WTC11 (cell line): ENCODE measurements around the gene SHLD1. TPM values are rescaled to one million over a fixed set of nuclear protein-coding genes. Genes with fewer than 3 reads are reported as not detected.

ENCODE experiments used
- ATAC-seq: fragments of 200-7000 bp; cut with Tn5 transposase; 2 replicates; pipeline ENCODE4 v1.10.0; 2021; ENCODE audit warnings: mild to moderate bottlenecking, moderate library complexity
- CTCF ChIA-PET: fragments of 300-600 bp; sonication (Branson Sonifier 250); formaldehyde crosslinking; loops from one replicate; lab custom pipeline; 2021; ENCODE audit warnings: antibody characterized with exemption; lab: Charles Lee
- POLR2A ChIA-PET: fragments of 350-600 bp; sonication (Branson Sonifier 250); formaldehyde crosslinking; loops from one replicate; lab custom pipeline; 2021; ENCODE audit warnings: antibody characterized with exemption; lab: Charles Lee
- DNase-seq: peaks from one replicate; pipeline ENCODE4 v3.0.0; 2021; ENCODE audit warnings: low spot score
- H3K27ac Mint-ChIP-seq: 2 replicates; pipeline ENCODE4 v1.8.0; 2021; ENCODE audit warnings: mixed read lengths
- H3K27me3 Mint-ChIP-seq: 2 replicates; pipeline ENCODE4 v1.8.0; 2021; ENCODE audit warnings: low read depth, mild to moderate bottlenecking, moderate library complexity, mixed read lengths
- H3K36me3 Mint-ChIP-seq: 2 replicates; pipeline ENCODE4 v1.8.0; 2021; ENCODE audit warnings: mixed read lengths
- H3K4me1 Mint-ChIP-seq: 2 replicates; pipeline ENCODE4 v1.8.0; 2022; ENCODE audit warnings: mixed read lengths
- H3K4me3 Mint-ChIP-seq: 2 replicates; pipeline ENCODE4 v1.8.0; 2021; ENCODE audit warnings: mild to moderate bottlenecking, moderate library complexity, mixed read lengths
- H3K9me3 Mint-ChIP-seq: 2 replicates; pipeline ENCODE4 v1.8.0; 2021; ENCODE audit warnings: mixed read lengths
- CREM ChIP-seq: sonication (generic); formaldehyde crosslinking; IDR thresholded peaks from 2 replicates; pipeline ENCODE4 v1.8.1; 2022; ENCODE audit warnings: mild to moderate bottlenecking, missing genetic modification reagents, moderate library complexity
- ETV6 ChIP-seq: sonication (generic); formaldehyde crosslinking; IDR thresholded peaks from 2 replicates; pipeline ENCODE4 v1.8.1; 2022; ENCODE audit warnings: mild to moderate bottlenecking, missing genetic modification reagents
- FOXK1 ChIP-seq: sonication (generic); formaldehyde crosslinking; IDR thresholded peaks from 2 replicates; pipeline ENCODE4 v1.8.0; 2022; ENCODE audit warnings: mild to moderate bottlenecking, moderate library complexity, missing genetic modification reagents
- HMGA2 ChIP-seq: fragments of 250-450 bp; sonication (Bioruptor Pico); IDR thresholded peaks from 2 replicates; pipeline ENCODE4 v1.4.0; 2021; ENCODE audit warnings: mild to moderate bottlenecking, moderate library complexity
- JUN ChIP-seq: sonication (generic); formaldehyde crosslinking; IDR thresholded peaks from 2 replicates; pipeline ENCODE4 v1.8.0; 2023; ENCODE audit warnings: mild to moderate bottlenecking, missing genetic modification reagents
- KAT7 ChIP-seq: sonication (generic); formaldehyde crosslinking; IDR thresholded peaks from 2 replicates; pipeline ENCODE4 v1.8.1; 2023; ENCODE audit warnings: missing genetic modification reagents, mild to moderate bottlenecking, borderline replicate concordance
- NFE2L1 ChIP-seq: sonication (generic); formaldehyde crosslinking; IDR thresholded peaks from 2 replicates; pipeline ENCODE4 v1.8.1; 2023; ENCODE audit warnings: missing genetic modification reagents
- NFYB ChIP-seq: sonication (generic); formaldehyde crosslinking; conservative IDR thresholded peaks from 2 replicates; pipeline ENCODE4 v1.8.0; 2022; ENCODE audit warnings: low read depth, missing genetic modification reagents
- OVOL2 ChIP-seq: fragments of 250-450 bp; sonication (Bioruptor Pico); IDR thresholded peaks from 2 replicates; pipeline ENCODE4 v1.9.0; 2021; ENCODE audit warnings: mild to moderate bottlenecking, borderline replicate concordance
- SMAD3 ChIP-seq: sonication (generic); formaldehyde crosslinking; IDR thresholded peaks from 2 replicates; pipeline ENCODE4 v1.8.0; 2022; ENCODE audit warnings: missing genetic modification reagents, mild to moderate bottlenecking, borderline replicate concordance
- TCF7 ChIP-seq: sonication (generic); formaldehyde crosslinking; IDR thresholded peaks from 2 replicates; pipeline ENCODE4 v1.8.0; 2022; ENCODE audit warnings: mild to moderate bottlenecking, low read depth, missing genetic modification reagents, moderate library complexity
- TEAD4 ChIP-seq: sonication (generic); formaldehyde crosslinking; IDR thresholded peaks from 2 replicates; pipeline ENCODE4 v1.8.0; 2022; ENCODE audit warnings: mild to moderate bottlenecking, missing genetic modification reagents
- TP53 ChIP-seq: sonication (generic); formaldehyde crosslinking; IDR thresholded peaks from 2 replicates; pipeline ENCODE4 v1.8.1; 2023; ENCODE audit warnings: mild to moderate bottlenecking, missing genetic modification reagents
- ZNF671 ChIP-seq: fragments of 250-450 bp; sonication (Bioruptor Pico); IDR thresholded peaks from 2 replicates; pipeline ENCODE4 v1.8.0; 2021; ENCODE audit warnings: mild to moderate bottlenecking
- total RNA-seq: library from RNA; stranded (reverse); gene quantifications from 3 replicates; pipeline ENCODE4 v1.2.3, GENCODE V29; 2021
- TF ChIP-seq, protein P1 (sequence below): sonication (generic); formaldehyde crosslinking; IDR thresholded peaks from 2 replicates; pipeline ENCODE4 v1.8.1; 2022; ENCODE audit warnings: missing genetic modification reagents, borderline replicate concordance
- TF ChIP-seq, protein P2 (sequence below): fragments of 250-450 bp; sonication (Bioruptor Pico); IDR thresholded peaks from 2 replicates; pipeline ENCODE4 v1.9.0; 2021; ENCODE audit warnings: moderate library complexity, mild to moderate bottlenecking, inconsistent platforms, borderline replicate concordance
- TF ChIP-seq, protein P3 (sequence below): sonication (generic); formaldehyde crosslinking; IDR thresholded peaks from 2 replicates; pipeline ENCODE4 v1.8.1; 2022; ENCODE audit warnings: low read depth, mild to moderate bottlenecking, moderate library complexity, missing genetic modification reagents, borderline replicate concordance
- TF ChIP-seq, protein P4 (sequence below): sonication (generic); formaldehyde crosslinking; IDR thresholded peaks from 2 replicates; pipeline ENCODE4 v1.8.1; 2023; ENCODE audit warnings: mild to moderate bottlenecking, moderate library complexity, missing genetic modification reagents
- TF ChIP-seq, protein P5 (sequence below): sonication (generic); formaldehyde crosslinking; IDR thresholded peaks from 2 replicates; pipeline ENCODE4 v1.8.0; 2023; ENCODE audit warnings: missing genetic modification reagents
- TF ChIP-seq, protein P6 (sequence below): fragments of 250-450 bp; sonication (Bioruptor Pico); conservative IDR thresholded peaks from 2 replicates; pipeline ENCODE4 v1.9.0; 2021; ENCODE audit warnings: mild to moderate bottlenecking
- TF ChIP-seq, protein P7 (sequence below): sonication (generic); formaldehyde crosslinking; IDR thresholded peaks from 2 replicates; pipeline ENCODE4 v1.8.1; 2023; ENCODE audit warnings: mild to moderate bottlenecking, missing genetic modification reagents, moderate library complexity

SHLD1 gene
- total RNA-seq, 1 experiment from 2014 or later = 4.1 TPM

DNA sequence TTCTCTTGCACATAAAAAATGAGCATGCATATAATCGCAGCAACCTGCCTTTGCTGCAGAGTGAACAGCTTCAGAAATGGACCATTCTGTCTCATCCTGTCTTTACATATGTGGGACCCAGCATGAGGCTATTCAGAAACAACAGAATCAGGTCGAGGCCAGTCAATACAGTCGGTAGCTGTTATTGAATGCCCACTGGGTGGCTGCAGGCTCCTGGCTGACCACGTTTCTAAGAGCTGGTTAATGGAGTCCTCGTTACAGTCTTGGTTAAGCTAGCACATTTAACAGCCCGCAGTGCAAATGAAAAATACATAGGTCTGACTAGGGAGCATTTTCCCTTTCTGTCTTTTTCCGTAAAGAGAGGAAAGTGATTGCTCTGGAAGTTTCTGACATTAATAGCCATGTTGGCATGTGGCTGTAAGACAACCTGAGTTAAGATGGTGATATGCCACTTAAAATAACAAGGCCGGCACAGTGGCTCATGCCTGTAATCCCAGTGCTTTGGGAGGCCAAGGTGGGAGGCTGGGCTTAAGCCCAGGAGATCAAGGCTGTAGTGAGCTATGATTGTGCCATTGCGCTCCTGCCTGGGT, 75.0 kb downstream of the SHLD1 start:
- CTCF ChIA-PET = interaction anchor here (0.6 to 2.3 kb wide), 10 partner anchors 9 to 297 kb away, joined by 3 to 5 read pairs (median 3); no protein-coding TSS in a partner anchor
- Mint-ChIP-seq H3K4me3 (no peak overlapping the region), H3K9me3 (no peaks in the 10 kb centered on the region), H3K27me3 (no peaks in the 10 kb centered on the region), H3K36me3 (no peaks in the 10 kb centered on the region), H3K27ac (no peak overlapping the region), H3K4me1 (peaks cover 41% of the 10 kb centered on the region)
- DNase-seq (no peak), ATAC-seq (peak; percentile 71)
- TF ChIP-seq TCF7 = no peak
- no peak for TF ChIP-seq HMGA2 (CRISPR knock-in tag)
- TF ChIP-seq JUN (CRISPR knock-in tag) = no peak
- TF ChIP-seq NFYB = no peak
- TF ChIP-seq, protein P1, sequence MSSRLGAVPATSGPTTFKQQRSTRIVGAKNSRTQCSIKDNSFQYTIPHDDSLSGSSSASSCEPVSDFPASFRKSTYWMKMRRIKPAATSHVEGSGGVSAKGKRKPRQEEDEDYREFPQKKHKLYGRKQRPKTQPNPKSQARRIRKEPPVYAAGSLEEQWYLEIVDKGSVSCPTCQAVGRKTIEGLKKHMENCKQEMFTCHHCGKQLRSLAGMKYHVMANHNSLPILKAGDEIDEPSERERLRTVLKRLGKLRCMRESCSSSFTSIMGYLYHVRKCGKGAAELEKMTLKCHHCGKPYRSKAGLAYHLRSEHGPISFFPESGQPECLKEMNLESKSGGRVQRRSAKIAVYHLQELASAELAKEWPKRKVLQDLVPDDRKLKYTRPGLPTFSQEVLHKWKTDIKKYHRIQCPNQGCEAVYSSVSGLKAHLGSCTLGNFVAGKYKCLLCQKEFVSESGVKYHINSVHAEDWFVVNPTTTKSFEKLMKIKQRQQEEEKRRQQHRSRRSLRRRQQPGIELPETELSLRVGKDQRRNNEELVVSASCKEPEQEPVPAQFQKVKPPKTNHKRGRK = no peak
- TF ChIP-seq OVOL2 (CRISPR knock-in tag) = no peak
- TF ChIP-seq, protein P2, sequence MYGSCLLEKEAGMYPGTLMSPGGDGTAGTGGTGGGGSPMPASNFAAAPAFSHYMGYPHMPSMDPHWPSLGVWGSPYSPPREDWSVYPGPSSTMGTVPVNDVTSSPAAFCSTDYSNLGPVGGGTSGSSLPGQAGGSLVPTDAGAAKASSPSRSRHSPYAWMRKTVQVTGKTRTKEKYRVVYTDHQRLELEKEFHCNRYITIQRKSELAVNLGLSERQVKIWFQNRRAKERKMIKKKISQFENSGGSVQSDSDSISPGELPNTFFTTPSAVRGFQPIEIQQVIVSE (CRISPR knock-in tag) = no peak
- no peak for TF ChIP-seq TEAD4 (CRISPR knock-in tag)
- TF ChIP-seq TP53 (CRISPR knock-in tag) = no peak
- TF ChIP-seq, protein P3, sequence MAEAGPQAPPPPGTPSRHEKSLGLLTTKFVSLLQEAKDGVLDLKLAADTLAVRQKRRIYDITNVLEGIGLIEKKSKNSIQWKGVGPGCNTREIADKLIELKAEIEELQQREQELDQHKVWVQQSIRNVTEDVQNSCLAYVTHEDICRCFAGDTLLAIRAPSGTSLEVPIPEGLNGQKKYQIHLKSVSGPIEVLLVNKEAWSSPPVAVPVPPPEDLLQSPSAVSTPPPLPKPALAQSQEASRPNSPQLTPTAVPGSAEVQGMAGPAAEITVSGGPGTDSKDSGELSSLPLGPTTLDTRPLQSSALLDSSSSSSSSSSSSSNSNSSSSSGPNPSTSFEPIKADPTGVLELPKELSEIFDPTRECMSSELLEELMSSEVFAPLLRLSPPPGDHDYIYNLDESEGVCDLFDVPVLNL = no peak
- TF ChIP-seq SMAD3 (CRISPR knock-in tag) = no peak
- POLR2A ChIA-PET = interaction anchor here (0.6 kb wide), 1 partner anchor 206 kb away, joined by 3 read pairs; no protein-coding TSS in a partner anchor

DNA sequence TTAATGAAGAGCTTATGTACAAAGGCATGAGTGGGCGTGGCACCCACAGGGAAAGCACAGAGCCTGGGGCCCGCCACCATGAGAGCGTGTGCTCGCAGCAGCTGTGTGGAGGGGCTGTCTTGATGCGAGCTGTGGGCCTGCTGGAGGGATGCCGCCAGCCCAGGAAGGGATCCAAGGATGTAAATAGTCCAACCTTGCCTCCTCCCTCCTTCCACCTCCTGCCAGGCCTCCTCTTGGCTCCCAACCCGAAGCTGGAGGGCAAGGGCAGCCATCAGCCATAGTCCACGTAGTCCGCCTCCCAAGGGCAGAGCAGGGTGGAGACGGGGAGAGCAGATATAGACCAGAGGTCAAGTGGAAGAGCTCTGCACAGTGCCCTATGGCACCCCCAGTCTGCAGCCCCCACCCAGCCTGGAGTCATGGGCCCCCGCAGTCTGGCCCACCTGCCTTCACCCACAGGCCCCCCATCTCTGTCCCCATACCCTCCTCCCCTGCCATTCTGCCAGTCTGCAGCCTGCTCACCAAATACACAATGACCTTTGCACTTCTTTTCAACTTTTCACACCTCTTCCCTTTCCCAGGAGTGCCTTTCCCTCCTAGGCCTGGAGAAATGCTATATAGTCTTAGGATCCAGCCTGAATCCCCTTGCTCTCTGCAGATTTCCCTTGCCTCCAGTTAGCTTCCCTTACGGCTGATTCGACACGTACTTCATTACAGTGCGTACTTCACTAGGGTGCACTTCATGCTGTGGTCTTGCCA, 77.1 kb downstream of the SHLD1 start:
- ATAC-seq (no peak), DNase-seq (no peak)
- ChIA-PET POLR2A (no interaction called here), CTCF (interaction anchor here (1.5 kb wide), 1 partner anchor 39 kb away, joined by 4 read pairs; no protein-coding TSS in a partner anchor)
- no peaks in the 10 kb centered on the region for H3K27me3 Mint-ChIP-seq
- H3K36me3 Mint-ChIP-seq = no peaks in the 10 kb centered on the region
- no peak for TF ChIP-seq NFE2L1
- TF ChIP-seq, protein P4, sequence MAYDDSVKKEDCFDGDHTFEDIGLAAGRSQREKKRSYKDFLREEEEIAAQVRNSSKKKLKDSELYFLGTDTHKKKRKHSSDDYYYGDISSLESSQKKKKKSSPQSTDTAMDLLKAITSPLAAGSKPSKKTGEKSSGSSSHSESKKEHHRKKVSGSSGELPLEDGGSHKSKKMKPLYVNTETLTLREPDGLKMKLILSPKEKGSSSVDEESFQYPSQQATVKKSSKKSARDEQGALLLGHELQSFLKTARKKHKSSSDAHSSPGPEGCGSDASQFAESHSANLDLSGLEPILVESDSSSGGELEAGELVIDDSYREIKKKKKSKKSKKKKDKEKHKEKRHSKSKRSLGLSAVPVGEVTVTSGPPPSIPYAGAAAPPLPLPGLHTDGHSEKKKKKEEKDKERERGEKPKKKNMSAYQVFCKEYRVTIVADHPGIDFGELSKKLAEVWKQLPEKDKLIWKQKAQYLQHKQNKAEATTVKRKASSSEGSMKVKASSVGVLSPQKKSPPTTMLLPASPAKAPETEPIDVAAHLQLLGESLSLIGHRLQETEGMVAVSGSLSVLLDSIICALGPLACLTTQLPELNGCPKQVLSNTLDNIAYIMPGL = no peak
- TF ChIP-seq, protein P2 (CRISPR knock-in tag) = no peak
- TF ChIP-seq ETV6 = no peak
- TF ChIP-seq ZNF671 (CRISPR knock-in tag) = no peak
- TF ChIP-seq, protein P5, sequence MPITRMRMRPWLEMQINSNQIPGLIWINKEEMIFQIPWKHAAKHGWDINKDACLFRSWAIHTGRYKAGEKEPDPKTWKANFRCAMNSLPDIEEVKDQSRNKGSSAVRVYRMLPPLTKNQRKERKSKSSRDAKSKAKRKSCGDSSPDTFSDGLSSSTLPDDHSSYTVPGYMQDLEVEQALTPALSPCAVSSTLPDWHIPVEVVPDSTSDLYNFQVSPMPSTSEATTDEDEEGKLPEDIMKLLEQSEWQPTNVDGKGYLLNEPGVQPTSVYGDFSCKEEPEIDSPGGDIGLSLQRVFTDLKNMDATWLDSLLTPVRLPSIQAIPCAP = no peak
- no peak for TF ChIP-seq FOXK1
- TF ChIP-seq, protein P6, sequence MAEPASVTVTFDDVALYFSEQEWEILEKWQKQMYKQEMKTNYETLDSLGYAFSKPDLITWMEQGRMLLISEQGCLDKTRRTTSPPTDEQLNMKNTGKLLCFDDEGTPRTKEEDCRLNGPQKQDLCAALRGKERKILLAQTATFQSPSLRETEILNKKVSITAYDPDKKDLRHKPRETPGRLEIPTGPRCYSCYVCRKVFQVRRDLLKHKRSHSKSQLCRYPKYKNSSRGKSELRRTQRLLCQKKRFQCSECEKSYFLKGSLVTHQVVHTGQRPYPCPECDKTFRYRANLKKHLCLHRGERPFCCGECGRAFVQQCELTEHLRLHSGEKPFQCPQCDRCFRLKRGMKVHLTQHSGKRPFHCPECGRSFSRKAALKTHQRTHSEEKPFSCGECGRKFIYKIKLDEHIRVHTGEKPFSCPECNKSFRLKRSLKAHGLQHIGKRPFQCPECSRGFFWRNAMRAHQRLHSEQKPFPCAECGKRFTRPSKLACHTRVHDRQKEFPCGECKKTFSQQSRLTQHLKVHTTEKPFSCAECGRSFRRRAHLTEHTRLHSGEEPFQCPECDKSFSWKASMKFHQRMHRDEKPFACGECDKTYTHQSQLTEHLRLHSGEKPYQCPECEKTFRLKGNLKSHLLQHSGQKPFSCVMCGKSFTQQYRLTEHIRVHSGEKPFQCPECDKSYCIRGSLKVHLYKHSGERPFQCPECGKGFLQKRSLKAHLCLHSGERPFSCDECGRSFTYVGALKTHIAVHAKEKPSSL (CRISPR knock-in tag) = no peak
- no peak for TF ChIP-seq HMGA2 (CRISPR knock-in tag)
- TF ChIP-seq, protein P7, sequence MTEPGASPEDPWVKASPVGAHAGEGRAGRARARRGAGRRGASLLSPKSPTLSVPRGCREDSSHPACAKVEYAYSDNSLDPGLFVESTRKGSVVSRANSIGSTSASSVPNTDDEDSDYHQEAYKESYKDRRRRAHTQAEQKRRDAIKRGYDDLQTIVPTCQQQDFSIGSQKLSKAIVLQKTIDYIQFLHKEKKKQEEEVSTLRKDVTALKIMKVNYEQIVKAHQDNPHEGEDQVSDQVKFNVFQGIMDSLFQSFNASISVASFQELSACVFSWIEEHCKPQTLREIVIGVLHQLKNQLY (CRISPR knock-in tag) = no peak
- no peak for TF ChIP-seq CREM (CRISPR knock-in tag)
- TF ChIP-seq TCF7 = no peak
- no peak for TF ChIP-seq KAT7 (CRISPR knock-in tag)
- no peak overlapping the region for H3K4me3 Mint-ChIP-seq
- H3K9me3 Mint-ChIP-seq = no peaks in the 10 kb centered on the region
- H3K4me1 Mint-ChIP-seq = peaks cover 32% of the 10 kb centered on the region
- H3K27ac Mint-ChIP-seq = peak overlapping the region; percentile 14; the same call in 1 of the 2 replicates
